SK-N-SH (cell line): ENCODE measurements around the gene SMARCD1. TPM values are rescaled to one million over a fixed set of nuclear protein-coding genes. Genes with fewer than 3 reads are reported as not detected.

ENCODE experiments used
- CTCF ChIA-PET: fragments of 300-600, 350-600 bp; formaldehyde crosslinking; extraction: SDS; loops from one replicate; lab custom pipeline; 2021; lab: Yijun Ruan, JAX
- POLR2A ChIA-PET: fragments of 350-600 bp; sonication (Branson Sonifier 250); formaldehyde crosslinking; extraction: SDS; loops from one replicate; lab custom pipeline; 2020; ENCODE audit warnings: antibody characterized with exemption, inconsistent platforms; lab: Yijun Ruan, JAX
- DNase-seq: peaks from one replicate; pipeline ENCODE4 v3.0.0; 2012
- H2AFZ ChIP-seq: fragments of 200-600 bp; sonication (generic); 2 replicates; pipeline ENCODE4 v1.8.1; 2016; ENCODE audit warnings: antibody characterized with exemption, mild to moderate bottlenecking, low read depth
- H3F3A ChIP-seq: fragments of 200-600 bp; sonication (generic); replicated peaks from 2 replicates; pipeline ENCODE3; 2016; ENCODE audit warnings: antibody characterized with exemption, mild to moderate bottlenecking; ENCODE audit not compliant: insufficient read depth
- H3K27ac ChIP-seq, 2 experiments: fragments of 200-500 bp in 1 of 2; fragments of 200-600 bp in 1 of 2; sonication (Bioruptor generic) in 1 of 2; sonication (generic), shearing (Covaris generic) in 1 of 2; 2 replicates each; pipeline versions ENCODE4 v1.5.1 to v1.6.1; 2014 to 2016; ENCODE audit warnings: low read depth in 2 of 2, inconsistent platforms in 1 of 2, low read length in 1 of 2, mild to moderate bottlenecking in 1 of 2, mixed read lengths in 1 of 2
- H3K27me3 ChIP-seq: fragments of 200-600 bp; sonication (generic), shearing (Covaris generic); 2 replicates; pipeline ENCODE4 v1.6.1; 2016; ENCODE audit warnings: mixed run types; ENCODE audit not compliant: insufficient read depth
- H3K36me3 ChIP-seq, 2 experiments: fragments of 200-500 bp in 1 of 2; fragments of 200-600 bp in 1 of 2; sonication (Bioruptor generic) in 1 of 2; sonication (generic) in 1 of 2; replicated peaks in 1 of 2; 2 replicates each; pipeline versions ENCODE3 to v1.5.1; 2014 to 2016; ENCODE audit warnings: low read length in 1 of 2, mild to moderate bottlenecking in 1 of 2; ENCODE audit not compliant: insufficient read depth in 2 of 2, control insufficient read depth in 1 of 2
- H3K4me1 ChIP-seq, 2 experiments: fragments of 200-500 bp in 1 of 2; fragments of 200-600 bp in 1 of 2; sonication (Bioruptor generic) in 1 of 2; sonication (generic), shearing (Covaris generic) in 1 of 2; 2 replicates each; pipeline versions ENCODE4 v1.5.1 to v1.6.1; 2014 to 2016; ENCODE audit warnings: low read depth in 1 of 2, low read length in 1 of 2, mixed run types in 1 of 2; ENCODE audit not compliant: insufficient read depth in 2 of 2, control insufficient read depth in 1 of 2
- H3K4me2 ChIP-seq: fragments of 200-600 bp; sonication (generic), shearing (Covaris generic); 2 replicates; pipeline ENCODE4 v1.6.1; 2017; ENCODE audit warnings: mixed run types
- H3K4me3 ChIP-seq, 2 experiments: fragments of 200-500 bp in 1 of 2; fragments of 200-600 bp in 1 of 2; sonication (Bioruptor generic) in 1 of 2; sonication (generic), shearing (Covaris generic) in 1 of 2; 2 replicates each; pipeline versions ENCODE4 v1.5.1 to v1.8.1; 2014 to 2016; ENCODE audit warnings: low read depth in 2 of 2, inconsistent platforms in 1 of 2, low read length in 1 of 2, mild to moderate bottlenecking in 1 of 2, mixed read lengths in 1 of 2, moderate library complexity in 1 of 2
- H3K79me2 ChIP-seq: fragments of 200-600 bp; sonication (generic); 2 replicates; pipeline ENCODE4 v1.8.1; 2017; ENCODE audit warnings: mild to moderate bottlenecking; ENCODE audit not compliant: insufficient read depth
- H3K9ac ChIP-seq: fragments of 200-600 bp; sonication (generic); 2 replicates; pipeline ENCODE4 v1.6.1; 2017; ENCODE audit warnings: mixed run types
- H3K9me2 ChIP-seq: fragments of 200-600 bp; sonication (generic); 2 replicates; pipeline ENCODE4 v1.6.1; 2017; ENCODE audit warnings: mixed run types
- H3K9me3 ChIP-seq: fragments of 200-600 bp; sonication (generic); 2 replicates; pipeline ENCODE4 v1.6.1; 2017; ENCODE audit warnings: mixed run types, mild to moderate bottlenecking, moderate library complexity
- H4K20me1 ChIP-seq: fragments of 200-600 bp; sonication (generic); 2 replicates; pipeline ENCODE4 v1.6.1; 2017; ENCODE audit warnings: mild to moderate bottlenecking, mixed run types; ENCODE audit not compliant: insufficient read depth
- CHD2 ChIP-seq: fragments of 150-350 bp; IDR thresholded peaks from 2 replicates; pipeline ENCODE4 v1.6.1; 2018; ENCODE audit warnings: low read length; ENCODE audit not compliant: partially characterized antibody
- CTCF ChIP-seq: fragments of 200-600 bp; sonication (generic); IDR thresholded peaks from 2 replicates; pipeline ENCODE4 v1.6.1; 2017; ENCODE audit warnings: antibody characterized with exemption, mild to moderate bottlenecking, moderate library complexity
- EP300 ChIP-seq, 2 experiments: IDR thresholded peaks; 2 replicates each; pipeline versions ENCODE4 v1.4.0 to v1.6.1; 2012; ENCODE audit warnings: borderline replicate concordance in 1 of 2, low read depth in 1 of 2, low read length in 1 of 2
- EZH2phosphoT487 ChIP-seq: fragments of 200-600 bp; sonication (generic); IDR thresholded peaks from 2 replicates; pipeline ENCODE4 v1.6.1; 2017; ENCODE audit warnings: low read depth, mixed run types, mild to moderate bottlenecking, antibody characterized with exemption, moderate library complexity, borderline replicate concordance
- FOXJ3 ChIP-seq: sonication (generic); formaldehyde crosslinking; IDR thresholded peaks from 2 replicates; pipeline ENCODE4 v1.5.1; 2020; ENCODE audit warnings: mild to moderate bottlenecking, missing genetic modification reagents
- FOXM1 ChIP-seq: IDR thresholded peaks from 2 replicates; pipeline ENCODE4 v1.4.0; 2012; ENCODE audit warnings: low read depth, mild to moderate bottlenecking
- GABPA ChIP-seq: IDR thresholded peaks from 2 replicates; pipeline ENCODE4 v1.4.0; 2012; ENCODE audit warnings: low read depth, mild to moderate bottlenecking
- GATA2 ChIP-seq: sonication (generic); formaldehyde crosslinking; IDR thresholded peaks from 2 replicates; pipeline ENCODE4 v1.5.0; 2020; ENCODE audit warnings: mild to moderate bottlenecking, missing genetic modification reagents
- IRF3 ChIP-seq: fragments of 150-350 bp; IDR thresholded peaks from 2 replicates; pipeline ENCODE4 v1.6.1; 2016; ENCODE audit warnings: mild to moderate bottlenecking, low read depth, low read length
- JUND ChIP-seq: IDR thresholded peaks from 2 replicates; pipeline ENCODE4 v1.4.0; 2012
- MEF2A ChIP-seq: IDR thresholded peaks from 2 replicates; pipeline ENCODE4 v1.4.0; 2012; ENCODE audit warnings: low read depth, borderline replicate concordance
- NFIC ChIP-seq: IDR thresholded peaks from 2 replicates; pipeline ENCODE4 v1.4.0; 2012; ENCODE audit warnings: borderline replicate concordance
- POLR2AphosphoS5 ChIP-seq: IDR thresholded peaks from 2 replicates; pipeline ENCODE4 v1.6.1; 2012; ENCODE audit warnings: low read depth, low read length
- RAD21 ChIP-seq: IDR thresholded peaks from 2 replicates; pipeline ENCODE4 v1.6.1; 2012; ENCODE audit warnings: mild to moderate bottlenecking, low read length
- RCOR1 ChIP-seq: fragments of 150-350 bp; IDR thresholded peaks from 2 replicates; pipeline ENCODE4 v1.6.1; 2017; ENCODE audit warnings: antibody characterized with exemption, low read length
- RFX5 ChIP-seq: IDR thresholded peaks from 2 replicates; pipeline ENCODE4 v1.6.1; 2012; ENCODE audit warnings: mild to moderate bottlenecking, improper control_type of control experiment, low read length
- RXRA ChIP-seq: IDR thresholded peaks from 2 replicates; pipeline ENCODE4 v1.4.0; 2012; ENCODE audit warnings: low read depth, mild to moderate bottlenecking, borderline replicate concordance
- SMC3 ChIP-seq: IDR thresholded peaks from 2 replicates; pipeline ENCODE4 v1.6.1; 2012; ENCODE audit warnings: low read depth, low read length, improper control_type of control experiment
- TAF1 ChIP-seq: IDR thresholded peaks from 2 replicates; pipeline ENCODE4 v1.6.1; 2012; ENCODE audit warnings: low read depth, mild to moderate bottlenecking, low read length, moderate library complexity, borderline replicate concordance
- TCF12 ChIP-seq: IDR thresholded peaks from 2 replicates; pipeline ENCODE4 v1.4.0; 2012
- TEAD4 ChIP-seq: IDR thresholded peaks from 2 replicates; pipeline ENCODE4 v1.4.0; 2012; ENCODE audit warnings: mild to moderate bottlenecking, borderline replicate concordance; ENCODE audit not compliant: insufficient read depth
- YY1 ChIP-seq: IDR thresholded peaks from 2 replicates; pipeline ENCODE4 v1.4.0; 2012; ENCODE audit warnings: low read depth, mild to moderate bottlenecking
- ZBTB33 ChIP-seq: IDR thresholded peaks from 2 replicates; pipeline ENCODE4 v1.4.0; 2012; ENCODE audit warnings: low read depth, borderline replicate concordance
- WGBS: methylation state at CpG from one replicate; pipeline ENCODE4 v1.1.6; 2017; ENCODE audit warnings: low lambda C conversion rate; 5-methylcytosine and 5-hydroxymethylcytosine counted together
- polyA plus RNA-seq, 3 experiments: library from polyadenylated mRNA; depleted of rRNA; stranded (reverse); fragments of >200 nt; gene quantifications; 2 replicates each; pipeline ENCODE4 v1.2.3, GENCODE V29; 2012

SMARCD1 gene
- polyA plus RNA-seq, 1 of the 3 experiments (the other 2 are of a cell fraction) = 58.5 TPM

- TF ChIP-seq EP300 (IDR thresholded peaks at IDR 0.05; ENCODE audit: borderline replicate concordance in 1 of 2, low read depth in 1 of 2, low read length in 1 of 2) (no peak), YY1 (no peak), GATA2 (CRISPR knock-in tag) (no peak), FOXM1 (no peak)
Measured at GRCh38 chr12:50042693-50043092, 42.4 kb upstream of the SMARCD1 start (continued).

- POLR2A ChIA-PET = no interaction called here
- Histone ChIP-seq H3K9me3 (no peaks in the 10 kb centered on the region), H3K27ac (no peak overlapping the region), H3K27me3 (no peaks in the 10 kb centered on the region), H2AFZ (no peak overlapping the region), H3K4me1 (peaks cover 0 to 3% of the 10 kb centered on the region in 2 experiments; a peak in 1 of 4 replicates), H3F3A (no peaks in the 10 kb centered on the region), H3K4me2 (no peak overlapping the region), H3K36me3 (no peaks in the 10 kb centered on the region), H3K9me2 (no peaks in the 10 kb centered on the region), H4K20me1 (no peaks in the 10 kb centered on the region), H3K4me3 (no peak overlapping the region), H3K79me2 (no peaks in the 10 kb centered on the region), H3K9ac (no peak overlapping the region)
- DNase-seq = no peak
- CTCF ChIA-PET = interaction anchor here (0.9 to 9.0 kb wide), 7 partner anchors 12 to 76 kb away, joined by 3 to 110 read pairs (median 5); no protein-coding TSS in a partner anchor
- 88% methylated on average over 2 of the region's 2 CpGs for WGBS
- TF ChIP-seq NFIC = no peak
- TF ChIP-seq CHD2 = no peak
- TF ChIP-seq TAF1 = no peak
- TF ChIP-seq ZBTB33 = no peak
- no peak for TF ChIP-seq EZH2phosphoT487
- no peak for TF ChIP-seq IRF3
- TF ChIP-seq RCOR1 = no peak
- no peak for TF ChIP-seq FOXJ3 (CRISPR knock-in tag)
- no peak for TF ChIP-seq TEAD4
- no peak for TF ChIP-seq JUND
- TF ChIP-seq TCF12 = no peak
- TF ChIP-seq RAD21 = no peak
- TF ChIP-seq YY1 = no peak
- no peak for TF ChIP-seq CTCF
- no peak for TF ChIP-seq RFX5
- no peak for TF ChIP-seq GABPA
- no peak for TF ChIP-seq MEF2A
- no peak for TF ChIP-seq SMC3
- no peak for TF ChIP-seq RXRA
- no peak for TF ChIP-seq POLR2AphosphoS5
Measured at GRCh38 chr12:50043308-50043707, 41.8 kb upstream of the SMARCD1 start.
